CD4-positive, alpha-beta T cell treated with Interleukin-10 for 1 hour (primary cell): ENCODE data around the gene SBF2.
A peak's percentile ranks its signal among the peaks of the same experiment; 100 is the strongest.
"Not testable (repeated sequence)": the region's sequence is repeated elsewhere in the genome, so short reads cannot be mapped to it uniquely, and the experiment has no call there.

Experiments
- DNase-seq: peaks from one replicate; pipeline ENCODE4 v3.0.0-alpha.2; 2020

The SBF2 gene

DNA sequence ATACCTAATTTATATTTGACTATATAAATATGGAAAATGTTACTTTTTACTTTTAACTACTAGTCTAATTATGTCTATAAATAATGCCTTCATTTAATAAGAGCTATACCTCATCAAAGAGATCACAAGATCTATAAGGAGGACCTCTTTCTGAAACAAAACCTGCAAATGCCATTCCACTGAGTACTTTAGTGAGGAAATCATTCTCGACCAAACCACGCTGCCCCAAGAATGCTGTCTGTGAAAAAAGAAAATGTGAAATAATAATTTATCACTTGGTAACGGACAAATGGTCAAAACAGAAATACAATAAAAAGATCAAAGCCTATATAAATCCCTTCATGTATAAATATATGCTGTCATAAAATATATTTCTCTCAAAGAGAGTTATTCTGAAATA lies 301.7 kb downstream of the SBF2 start:
- no peak for DNase-seq

DNA sequence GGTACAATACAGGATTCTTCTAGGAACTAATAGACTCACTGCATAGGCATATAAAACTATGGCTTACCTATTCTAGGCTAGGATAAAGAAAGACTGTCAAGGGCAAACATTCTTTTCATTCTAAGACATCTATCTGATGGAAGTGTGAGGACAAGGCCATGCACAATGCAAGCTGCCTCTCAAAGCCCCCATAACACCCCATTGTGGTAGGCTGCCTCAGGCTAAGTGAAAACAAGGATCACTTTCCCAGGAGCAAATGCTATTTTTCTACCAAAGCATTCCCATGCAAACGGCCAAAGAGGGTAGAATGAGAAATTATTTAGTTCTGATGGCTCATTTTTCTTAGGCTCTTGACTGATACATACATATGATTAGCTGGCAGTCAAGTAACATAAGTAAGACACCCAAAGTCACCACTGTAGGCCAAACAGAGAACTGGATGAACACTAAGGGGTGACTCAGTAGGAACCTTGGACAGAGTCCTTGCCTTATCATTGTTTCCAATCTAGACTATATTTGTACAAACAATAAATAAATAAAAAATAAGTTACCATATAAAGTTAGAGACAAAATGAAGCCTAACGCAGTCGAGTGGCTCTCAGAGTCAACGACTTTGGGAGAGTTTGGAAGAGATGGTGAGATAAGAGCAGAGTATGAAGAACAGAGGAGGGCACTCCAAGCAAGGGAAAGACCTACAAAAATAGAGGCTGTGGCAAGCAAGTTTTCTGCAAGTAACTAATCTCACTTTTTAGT lies 303.6 kb downstream of the SBF2 start:
- DNase-seq: no peak

GRCh38 chr11:9987303-9987702 lies 306.7 kb downstream of the SBF2 start:
- not testable (repeated sequence) for DNase-seq

DNA sequence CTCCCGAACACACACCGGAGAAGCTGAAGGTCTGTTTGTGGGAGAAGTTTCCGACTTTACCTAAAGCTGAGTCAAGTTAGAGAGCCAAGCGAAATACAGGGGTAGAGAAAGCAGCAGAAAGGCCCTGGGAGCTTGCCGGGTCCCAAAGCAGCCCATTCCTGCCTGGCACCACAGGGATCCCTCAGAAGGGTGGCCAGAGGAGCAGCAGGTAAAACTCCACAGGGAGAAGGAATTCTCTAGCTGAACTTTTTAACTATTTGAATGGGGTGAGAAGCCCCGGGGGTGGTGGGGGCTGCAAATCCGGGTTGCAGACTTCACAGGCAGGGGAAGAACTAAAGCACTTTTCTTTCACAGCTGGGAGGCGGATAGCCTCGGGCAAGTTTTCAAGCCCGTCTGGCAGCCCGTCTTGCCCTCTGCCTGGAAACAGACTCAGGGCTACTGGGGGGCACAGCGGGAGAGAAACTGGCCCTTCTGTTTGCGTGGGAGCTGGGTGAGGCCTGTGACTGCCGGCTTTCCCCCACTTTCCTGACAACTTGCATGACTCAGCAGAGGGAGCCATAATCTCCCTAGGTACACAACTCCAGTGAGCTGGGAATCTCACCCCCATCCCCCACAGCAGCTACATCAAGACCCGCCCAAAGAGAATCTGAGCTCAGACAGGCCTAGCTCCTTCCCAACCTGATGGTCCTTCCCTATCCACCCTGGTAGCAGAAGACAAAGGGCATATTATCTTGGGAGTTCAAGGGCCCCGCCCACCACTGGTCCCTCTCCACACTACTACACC lies 311.0 kb downstream of the SBF2 start:
- no peak for DNase-seq

- DNase-seq: no peak
Measured at GRCh38 chr11:9982127-9982795, 311.8 kb downstream of the SBF2 start.

DNA sequence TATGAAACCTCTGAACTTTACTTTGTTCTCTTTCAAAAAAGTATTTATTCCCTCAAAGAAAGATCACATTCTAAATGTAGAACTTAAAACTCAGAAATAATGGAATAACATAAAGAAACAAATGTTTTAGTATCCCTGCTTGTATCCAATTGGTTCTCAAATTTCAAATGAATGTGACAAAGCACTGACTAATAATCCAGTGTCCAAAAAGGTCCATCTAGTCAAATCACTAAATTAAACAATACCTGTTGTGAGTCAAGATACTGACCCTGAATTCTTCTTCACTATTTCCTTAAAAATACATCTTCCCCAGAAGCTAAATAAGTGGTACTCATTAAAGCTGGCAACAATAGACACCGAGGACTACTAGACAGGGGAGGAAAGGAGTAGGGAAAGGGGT lies 313.1 kb downstream of the SBF2 start:
- DNase-seq: no peak

DNA sequence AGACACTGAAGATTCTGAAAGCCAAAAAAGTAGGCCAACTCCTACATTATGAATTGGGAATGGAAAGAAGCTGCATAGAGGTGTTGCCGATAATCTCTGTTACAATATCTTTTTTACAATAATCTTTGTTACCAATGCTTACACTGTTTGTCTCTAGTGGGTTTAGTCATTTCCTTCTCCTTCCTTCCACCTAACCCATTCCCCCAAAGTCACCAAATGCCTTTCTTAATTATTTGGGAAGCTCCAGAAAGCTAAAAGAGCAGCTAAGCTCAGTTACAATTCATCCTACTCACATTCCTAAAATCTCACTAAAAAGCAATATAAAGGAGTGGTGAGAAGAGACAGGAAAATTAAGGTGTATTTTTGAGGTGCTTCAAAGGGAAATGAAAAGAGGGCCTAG lies 316.5 kb downstream of the SBF2 start:
- no peak for DNase-seq

GRCh38 chr11:9974375-9974774 lies 319.6 kb downstream of the SBF2 start:
- no peak for DNase-seq

DNA sequence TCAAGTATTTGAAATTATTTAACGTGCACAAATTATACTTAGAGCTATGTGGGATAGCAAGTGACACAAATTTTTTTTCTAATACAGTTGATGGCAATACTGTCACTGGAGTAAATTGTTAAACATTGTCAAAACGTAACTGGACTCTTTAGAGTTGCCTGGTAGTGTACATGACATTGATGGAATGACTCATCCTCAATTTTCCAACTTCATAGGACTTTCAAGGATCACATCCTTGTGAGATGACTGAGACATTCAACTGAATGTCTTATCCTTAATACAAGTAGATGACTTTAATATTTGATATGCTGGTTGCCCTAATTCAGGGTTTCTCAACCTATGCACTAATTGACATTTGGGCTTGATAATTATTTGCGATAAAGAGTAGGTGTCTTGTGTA lies 320.1 kb downstream of the SBF2 start:
- DNase-seq: no peak

GRCh38 chr11:9972989-9973388 lies 321.0 kb downstream of the SBF2 start:
- peak; percentile 48 for DNase-seq

- DNase-seq: no peak
Measured at GRCh38 chr11:9971894-9972293, 322.1 kb downstream of the SBF2 start.

- DNase-seq: no peak
Measured at GRCh38 chr11:9969068-9969467, 325.0 kb downstream of the SBF2 start.

DNA sequence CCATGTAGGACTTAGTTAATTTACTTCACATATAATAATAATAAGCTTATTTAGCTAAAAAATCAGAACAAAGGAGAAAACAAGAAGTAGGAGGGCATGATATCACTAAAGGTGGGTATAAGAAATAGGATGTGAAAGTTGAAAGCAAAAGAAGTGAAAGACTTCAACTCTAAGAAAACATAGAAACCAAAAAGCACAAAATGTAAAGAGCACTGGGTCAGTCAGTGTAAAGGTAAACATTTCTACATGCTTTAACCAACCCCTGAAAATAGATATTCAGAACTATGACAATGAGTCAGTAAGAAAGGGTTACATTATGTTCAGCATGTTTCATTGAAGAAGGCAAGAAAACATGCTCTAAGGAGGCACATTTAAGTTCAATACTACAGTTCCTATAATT lies 331.3 kb downstream of the SBF2 start:
- no peak for DNase-seq

DNA sequence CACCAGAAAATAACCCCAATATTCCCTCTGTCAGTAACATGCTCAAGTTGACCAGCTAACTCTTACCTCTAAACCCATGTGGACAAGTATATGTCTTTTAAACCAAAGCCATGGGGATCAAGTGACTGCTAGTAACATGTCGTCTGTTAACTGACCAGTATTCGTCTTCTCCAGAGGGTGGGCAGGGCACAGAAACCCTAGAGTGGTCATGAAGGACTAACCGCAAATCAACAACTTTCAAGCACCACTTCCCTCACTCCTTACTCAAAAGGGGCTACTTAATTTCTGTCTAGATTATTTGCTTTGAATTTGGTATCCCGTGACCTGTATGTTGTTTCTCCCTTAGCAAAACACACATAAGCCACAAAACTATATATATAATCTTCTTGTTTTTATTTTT lies 336.9 kb downstream of the SBF2 start:
- DNase-seq: no peak

DNA sequence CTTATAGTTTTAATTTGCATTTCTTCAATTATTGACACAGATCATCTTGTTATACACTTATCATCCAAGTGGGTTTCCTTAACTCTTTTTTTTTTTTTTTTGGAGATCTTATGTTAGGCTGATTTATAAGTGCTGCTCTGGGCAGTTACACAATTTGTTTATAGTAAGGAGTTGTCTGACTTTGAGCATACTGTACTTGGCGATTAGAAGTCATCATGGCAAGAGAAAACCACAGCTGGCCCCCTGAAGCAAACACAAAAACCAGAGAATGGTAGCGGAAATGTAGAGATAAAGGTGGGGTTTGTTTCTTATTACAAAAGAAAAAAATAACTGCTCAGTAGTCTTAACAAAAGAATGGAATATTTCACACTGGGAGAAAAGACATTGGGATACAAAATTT lies 337.5 kb downstream of the SBF2 start:
- no peak for DNase-seq

DNA sequence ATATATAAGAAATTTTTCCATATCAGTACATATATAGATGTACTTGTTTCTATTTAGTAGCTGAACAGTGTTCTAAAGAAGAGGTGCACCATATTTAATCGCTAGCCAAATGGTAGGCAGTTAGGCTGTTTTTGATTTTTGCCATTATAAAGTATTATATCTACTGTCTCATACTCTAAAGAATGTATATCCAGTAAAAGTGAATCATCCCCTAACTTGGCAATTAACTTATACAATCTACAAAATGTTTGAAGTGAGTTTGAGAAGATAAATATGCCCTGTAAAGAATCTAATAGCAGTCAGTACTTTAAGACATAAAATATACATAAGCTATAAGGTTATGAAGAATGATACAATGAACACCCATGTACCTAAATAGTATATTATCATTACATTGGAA lies 338.6 kb downstream of the SBF2 start:
- no peak for DNase-seq

- no peak for DNase-seq
Measured at GRCh38 chr11:9953994-9954626, 339.9 kb downstream of the SBF2 start.

DNA sequence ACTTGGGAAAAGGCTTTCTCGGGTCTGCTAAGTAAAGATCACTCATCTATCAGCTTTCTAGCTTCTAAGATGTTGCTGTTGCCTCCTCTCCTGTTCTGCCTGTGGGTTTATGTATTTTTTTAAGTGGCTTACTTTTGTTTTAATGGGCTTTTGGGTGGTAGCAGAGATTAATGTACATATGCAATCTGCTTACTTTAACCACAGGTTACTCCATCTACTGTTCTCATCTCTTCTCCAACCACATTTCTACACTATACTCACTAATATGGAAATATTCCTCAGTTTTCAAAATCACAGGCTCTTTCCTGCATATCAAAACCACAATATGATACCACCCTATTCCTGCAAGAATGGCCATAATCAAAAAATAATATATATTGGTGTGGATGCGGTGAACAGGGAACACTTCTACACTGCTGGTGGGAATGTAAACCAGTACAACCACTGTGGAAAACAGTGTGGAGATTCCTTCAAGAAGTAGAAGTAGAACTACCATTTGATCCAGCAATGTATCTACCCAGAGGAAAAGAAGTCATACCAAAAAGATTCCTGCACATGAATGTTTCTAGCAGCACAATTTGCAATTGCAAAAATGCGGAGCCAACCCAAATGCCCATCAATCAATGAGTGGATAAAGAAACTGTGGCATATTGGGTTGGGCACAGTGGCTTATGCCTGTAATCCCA lies 341.4 kb downstream of the SBF2 start:
- no peak for DNase-seq

GRCh38 chr11:9951807-9952206 lies 342.2 kb downstream of the SBF2 start:
- DNase-seq: no peak

DNA sequence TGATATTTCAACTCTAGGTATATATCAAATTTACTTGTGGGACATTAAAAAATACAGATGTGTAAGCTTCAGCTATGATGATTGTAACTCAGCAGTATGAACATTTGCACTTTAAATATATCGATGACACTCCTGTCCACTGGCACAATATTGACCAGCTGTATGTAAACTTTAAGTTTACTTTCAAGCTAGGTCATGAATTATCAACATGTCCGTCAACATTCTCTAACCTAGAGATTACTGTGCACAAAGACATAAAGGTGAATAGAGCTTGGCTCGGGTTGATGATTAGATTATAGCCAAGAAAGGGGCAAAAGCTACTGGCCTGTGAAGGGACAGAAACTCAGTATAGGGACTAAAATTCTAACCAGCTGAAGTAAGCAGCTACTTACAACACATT lies 343.6 kb downstream of the SBF2 start:
- no peak for DNase-seq

DNA sequence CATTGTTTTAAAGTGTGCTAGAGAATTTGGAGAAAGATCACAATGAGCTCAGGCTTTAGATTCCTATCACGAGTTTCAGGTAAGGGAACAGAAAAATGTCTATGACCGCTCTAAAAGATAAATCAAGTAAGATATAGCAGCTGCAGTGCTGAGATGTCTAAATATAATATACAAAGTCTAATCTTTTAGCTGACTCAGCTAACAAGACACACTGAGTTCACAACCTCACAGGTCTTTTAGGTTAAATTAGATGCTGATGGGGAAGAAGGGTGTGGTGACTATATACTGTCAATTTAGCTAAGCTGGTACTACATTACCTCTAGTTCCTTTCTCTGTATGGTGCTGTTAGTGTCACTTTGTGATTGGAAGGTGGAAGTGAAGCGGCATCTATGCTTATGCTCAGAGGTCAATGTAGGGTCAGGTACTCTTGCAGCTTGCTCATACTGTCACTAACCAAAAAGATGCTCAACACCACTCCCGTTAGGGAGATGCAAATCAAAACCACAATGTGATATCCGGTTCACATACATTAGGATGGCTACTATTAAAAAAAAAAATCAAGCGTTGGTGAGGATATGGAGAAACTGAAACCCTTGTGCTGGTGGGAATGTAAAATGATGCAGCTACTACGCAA lies 346.7 kb downstream of the SBF2 start:
- DNase-seq: no peak

DNA sequence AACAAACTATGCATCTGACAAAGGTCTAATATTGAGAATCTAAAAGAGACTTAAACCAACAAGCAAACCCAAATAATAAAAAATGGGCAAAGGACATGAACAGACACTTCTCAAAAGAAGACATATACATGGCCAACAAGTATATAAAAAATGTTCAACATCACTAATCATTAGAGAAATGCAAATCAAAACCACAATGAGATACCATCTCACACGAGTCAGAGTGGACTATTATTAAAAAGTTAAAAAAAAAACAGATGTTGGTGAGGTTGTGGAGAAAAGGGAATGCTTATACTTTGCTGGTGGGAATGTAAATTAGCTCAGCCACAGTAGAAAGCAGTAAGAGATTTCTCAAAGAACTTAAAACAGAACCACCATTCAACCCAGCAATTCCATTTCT lies 348.3 kb downstream of the SBF2 start:
- DNase-seq: not testable (repeated sequence)
